ENCODE measurements around the gene PTPN1. TPM values are rescaled to one million over a fixed set of nuclear protein-coding genes. Genes with fewer than 3 reads are reported as not detected.

Gene PTPN1
- total RNA-seq (1 to 10 TPM; 9.5 to 9.9 TPM), polyA plus RNA-seq (10 to 100 TPM in 1 of 2 donors, 1 to 10 TPM in 1; 5.8 to 10.6 TPM)

DNA sequence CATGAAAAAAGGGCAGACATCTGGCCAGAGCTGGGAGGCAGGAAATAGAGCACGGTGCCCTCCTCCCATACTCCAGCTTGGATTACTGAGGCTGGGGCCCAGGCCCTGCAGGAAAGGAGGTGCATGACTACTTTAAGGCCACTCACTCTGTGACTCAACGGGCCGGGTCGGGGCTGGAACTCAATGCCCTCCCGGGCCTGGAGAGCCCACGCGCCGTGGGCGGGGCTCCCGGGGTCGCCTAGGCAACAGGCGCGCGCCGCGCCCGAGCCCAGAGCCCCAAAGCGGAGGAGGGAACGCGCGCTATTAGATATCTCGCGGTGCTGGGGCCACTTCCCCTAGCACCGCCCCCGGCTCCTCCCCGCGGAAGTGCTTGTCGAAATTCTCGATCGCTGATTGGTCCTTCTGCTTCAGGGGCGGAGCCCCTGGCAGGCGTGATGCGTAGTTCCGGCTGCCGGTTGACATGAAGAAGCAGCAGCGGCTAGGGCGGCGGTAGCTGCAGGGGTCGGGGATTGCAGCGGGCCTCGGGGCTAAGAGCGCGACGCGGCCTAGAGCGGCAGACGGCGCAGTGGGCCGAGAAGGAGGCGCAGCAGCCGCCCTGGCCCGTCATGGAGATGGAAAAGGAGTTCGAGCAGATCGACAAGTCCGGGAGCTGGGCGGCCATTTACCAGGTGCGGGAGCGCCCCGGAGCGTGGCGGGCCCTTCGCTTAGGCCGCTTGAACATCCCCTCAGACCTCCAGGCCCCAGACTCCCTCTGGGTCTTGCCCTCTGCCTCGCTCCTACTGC lies at the start of gene PTPN1:
Gene PTPN1 (plus strand): TSS at position 461 of the 783 bp plus-strand sequence. CDS start 145 bp downstream, at position 606.
- TF ChIP-seq HNF4A (conservative IDR thresholded peaks at IDR 0.05) (peak in 1 of 2 donors; percentile 4), RXRA (IDR thresholded peaks at IDR 0.05) (no peak), JUND (IDR thresholded peaks at IDR 0.05) (no peak), EGR1 (IDR thresholded peaks at IDR 0.05; ENCODE audit: low read depth in 2 of 2) (peak; percentile 11 to 52), FOXA2 (IDR thresholded peaks at IDR 0.05) (peak; percentile 2), GABPA (IDR thresholded peaks at IDR 0.05 in 1 of 2, conservative IDR thresholded peaks at IDR 0.05 in 1 of 2) (peak; percentile 70 to 92), TAF1 (conservative IDR thresholded peaks at IDR 0.05) (peak; percentile 65), HNF4G (IDR thresholded peaks at IDR 0.05) (no peak), YY1 (IDR thresholded peaks at IDR 0.05) (peak; percentile 83), RAD21 (IDR thresholded peaks at IDR 0.05) (peak in 1 of 2 donors; percentile 42), NR2F2 (IDR thresholded peaks at IDR 0.05) (no peak), SP1 (IDR thresholded peaks at IDR 0.05) (peak; percentile 78), FOXA1 (IDR thresholded peaks at IDR 0.05) (no peak)
- TF ChIP-seq, protein P1, sequence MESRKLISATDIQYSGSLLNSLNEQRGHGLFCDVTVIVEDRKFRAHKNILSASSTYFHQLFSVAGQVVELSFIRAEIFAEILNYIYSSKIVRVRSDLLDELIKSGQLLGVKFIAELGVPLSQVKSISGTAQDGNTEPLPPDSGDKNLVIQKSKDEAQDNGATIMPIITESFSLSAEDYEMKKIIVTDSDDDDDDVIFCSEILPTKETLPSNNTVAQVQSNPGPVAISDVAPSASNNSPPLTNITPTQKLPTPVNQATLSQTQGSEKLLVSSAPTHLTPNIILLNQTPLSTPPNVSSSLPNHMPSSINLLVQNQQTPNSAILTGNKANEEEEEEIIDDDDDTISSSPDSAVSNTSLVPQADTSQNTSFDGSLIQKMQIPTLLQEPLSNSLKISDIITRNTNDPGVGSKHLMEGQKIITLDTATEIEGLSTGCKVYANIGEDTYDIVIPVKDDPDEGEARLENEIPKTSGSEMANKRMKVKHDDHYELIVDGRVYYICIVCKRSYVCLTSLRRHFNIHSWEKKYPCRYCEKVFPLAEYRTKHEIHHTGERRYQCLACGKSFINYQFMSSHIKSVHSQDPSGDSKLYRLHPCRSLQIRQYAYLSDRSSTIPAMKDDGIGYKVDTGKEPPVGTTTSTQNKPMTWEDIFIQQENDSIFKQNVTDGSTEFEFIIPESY (IDR thresholded peaks at IDR 0.05), result peak; percentile 98
- TF ChIP-seq, protein P2, sequence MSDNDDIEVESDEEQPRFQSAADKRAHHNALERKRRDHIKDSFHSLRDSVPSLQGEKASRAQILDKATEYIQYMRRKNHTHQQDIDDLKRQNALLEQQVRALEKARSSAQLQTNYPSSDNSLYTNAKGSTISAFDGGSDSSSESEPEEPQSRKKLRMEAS (IDR thresholded peaks at IDR 0.05), result peak; percentile 26
- TF ChIP-seq, protein P3, sequence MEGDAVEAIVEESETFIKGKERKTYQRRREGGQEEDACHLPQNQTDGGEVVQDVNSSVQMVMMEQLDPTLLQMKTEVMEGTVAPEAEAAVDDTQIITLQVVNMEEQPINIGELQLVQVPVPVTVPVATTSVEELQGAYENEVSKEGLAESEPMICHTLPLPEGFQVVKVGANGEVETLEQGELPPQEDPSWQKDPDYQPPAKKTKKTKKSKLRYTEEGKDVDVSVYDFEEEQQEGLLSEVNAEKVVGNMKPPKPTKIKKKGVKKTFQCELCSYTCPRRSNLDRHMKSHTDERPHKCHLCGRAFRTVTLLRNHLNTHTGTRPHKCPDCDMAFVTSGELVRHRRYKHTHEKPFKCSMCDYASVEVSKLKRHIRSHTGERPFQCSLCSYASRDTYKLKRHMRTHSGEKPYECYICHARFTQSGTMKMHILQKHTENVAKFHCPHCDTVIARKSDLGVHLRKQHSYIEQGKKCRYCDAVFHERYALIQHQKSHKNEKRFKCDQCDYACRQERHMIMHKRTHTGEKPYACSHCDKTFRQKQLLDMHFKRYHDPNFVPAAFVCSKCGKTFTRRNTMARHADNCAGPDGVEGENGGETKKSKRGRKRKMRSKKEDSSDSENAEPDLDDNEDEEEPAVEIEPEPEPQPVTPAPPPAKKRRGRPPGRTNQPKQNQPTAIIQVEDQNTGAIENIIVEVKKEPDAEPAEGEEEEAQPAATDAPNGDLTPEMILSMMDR (IDR thresholded peaks at IDR 0.05; ENCODE audit: low read depth, low read length, missing input control), result peak; percentile 18
- TF ChIP-seq, protein P4, sequence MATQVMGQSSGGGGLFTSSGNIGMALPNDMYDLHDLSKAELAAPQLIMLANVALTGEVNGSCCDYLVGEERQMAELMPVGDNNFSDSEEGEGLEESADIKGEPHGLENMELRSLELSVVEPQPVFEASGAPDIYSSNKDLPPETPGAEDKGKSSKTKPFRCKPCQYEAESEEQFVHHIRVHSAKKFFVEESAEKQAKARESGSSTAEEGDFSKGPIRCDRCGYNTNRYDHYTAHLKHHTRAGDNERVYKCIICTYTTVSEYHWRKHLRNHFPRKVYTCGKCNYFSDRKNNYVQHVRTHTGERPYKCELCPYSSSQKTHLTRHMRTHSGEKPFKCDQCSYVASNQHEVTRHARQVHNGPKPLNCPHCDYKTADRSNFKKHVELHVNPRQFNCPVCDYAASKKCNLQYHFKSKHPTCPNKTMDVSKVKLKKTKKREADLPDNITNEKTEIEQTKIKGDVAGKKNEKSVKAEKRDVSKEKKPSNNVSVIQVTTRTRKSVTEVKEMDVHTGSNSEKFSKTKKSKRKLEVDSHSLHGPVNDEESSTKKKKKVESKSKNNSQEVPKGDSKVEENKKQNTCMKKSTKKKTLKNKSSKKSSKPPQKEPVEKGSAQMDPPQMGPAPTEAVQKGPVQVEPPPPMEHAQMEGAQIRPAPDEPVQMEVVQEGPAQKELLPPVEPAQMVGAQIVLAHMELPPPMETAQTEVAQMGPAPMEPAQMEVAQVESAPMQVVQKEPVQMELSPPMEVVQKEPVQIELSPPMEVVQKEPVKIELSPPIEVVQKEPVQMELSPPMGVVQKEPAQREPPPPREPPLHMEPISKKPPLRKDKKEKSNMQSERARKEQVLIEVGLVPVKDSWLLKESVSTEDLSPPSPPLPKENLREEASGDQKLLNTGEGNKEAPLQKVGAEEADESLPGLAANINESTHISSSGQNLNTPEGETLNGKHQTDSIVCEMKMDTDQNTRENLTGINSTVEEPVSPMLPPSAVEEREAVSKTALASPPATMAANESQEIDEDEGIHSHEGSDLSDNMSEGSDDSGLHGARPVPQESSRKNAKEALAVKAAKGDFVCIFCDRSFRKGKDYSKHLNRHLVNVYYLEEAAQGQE (IDR thresholded peaks at IDR 0.05), result peak; percentile 80
- TF ChIP-seq, protein P5, sequence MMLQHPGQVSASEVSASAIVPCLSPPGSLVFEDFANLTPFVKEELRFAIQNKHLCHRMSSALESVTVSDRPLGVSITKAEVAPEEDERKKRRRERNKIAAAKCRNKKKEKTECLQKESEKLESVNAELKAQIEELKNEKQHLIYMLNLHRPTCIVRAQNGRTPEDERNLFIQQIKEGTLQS (IDR thresholded peaks at IDR 0.05), result no peak
- Histone ChIP-seq H3K9me3 (ENCODE audit: control insufficient read depth in 4 of 4, low read length in 3 of 4) (no peaks in the 10 kb centered on the region), H3K9ac (ENCODE audit: low read depth in 1 of 2, low read length in 2 of 2) (peak within 1 kb of the TSS; percentile 90), H3K4me1 (ENCODE audit: control insufficient read depth in 4 of 4, insufficient read depth in 4 of 4, low read length in 3 of 4) (peaks cover 3 to 28% (median 22%) of the 10 kb centered on the region in 4 donors), H3K36me3 (ENCODE audit: control insufficient read depth in 4 of 4, insufficient read depth in 3 of 4, low read depth in 1 of 4, low read length in 3 of 4) (no peaks in the 10 kb centered on the region), H3K27me3 (ENCODE audit: control insufficient read depth in 4 of 4, insufficient read depth in 4 of 4, low read length in 3 of 4) (no peaks in the 10 kb centered on the region), H3K27ac (ENCODE audit: low read depth in 1 of 2, low read length in 2 of 2) (peak within 1 kb of the TSS; percentile 83 to 86), H3K4me3 (ENCODE audit: low read depth in 1 of 3, low read length in 3 of 3) (peak within 1 kb of the TSS; percentile 90 to 95 (median 92))
- under 1% methylated on average over 64 of the region's 64 CpGs for WGBS
- DNase-seq (ENCODE audit: low spot score), result peak; percentile 100
